GM12878 (cell line): ENCODE measurements around the gene MN1. TPM values are rescaled to one million over a fixed set of nuclear protein-coding genes. Genes with fewer than 3 reads are reported as not detected.

ENCODE experiments used
- ATAC-seq: fragments of 200-7000 bp; cut with Tn5 transposase; 3 replicates; pipeline ENCODE4 v1.9.1; 2020; ENCODE audit warnings: mild to moderate bottlenecking, moderate library complexity
- BruUV-seq: library from RNA; stranded (reverse); fragments of 400-500 nt; replicated peaks from 2 replicates; lab custom pipeline; 2021; lab: Mats Ljungman, UMichigan
- CTCF ChIA-PET: fragments of 300-600 bp; sonication (Branson Sonifier 250); formaldehyde crosslinking; extraction: SDS; loops from one replicate; lab custom pipeline; 2021; ENCODE audit warnings: inconsistent platforms; lab: Yijun Ruan, JAX
- POLR2A ChIA-PET: fragments of 350-600 bp; formaldehyde crosslinking; extraction: SDS; loops from one replicate; lab custom pipeline; 2021; ENCODE audit warnings: inconsistent platforms; lab: Charles Lee
- RAD21 ChIA-PET: fragments of 300-600 bp; sonication (Branson Sonifier 250); formaldehyde crosslinking; loops from one replicate; lab custom pipeline; 2023; ENCODE audit warnings: antibody characterized with exemption; ENCODE audit not compliant: unreplicated experiment; lab: Charles Lee
- SMC1A ChIA-PET: fragments of 300-600 bp; sonication (Branson Sonifier 250); formaldehyde crosslinking; loops from one replicate; lab custom pipeline; 2023; ENCODE audit not compliant: unreplicated experiment, uncharacterized antibody; lab: Charles Lee
- DNase-seq: peaks from one replicate; pipeline ENCODE4 v3.0.0-alpha.2; 2011; ENCODE audit warnings: low read depth, low spot score
- FAIRE-seq: peaks from 3 replicates; lab custom pipeline; 2011; peaks lifted over from hg19 to GRCh38; lab: Jason Lieb, UNC
- H2AFZ ChIP-seq: 2 replicates; pipeline ENCODE4 v1.6.0; 2011; ENCODE audit warnings: low read depth, low read length, control low read depth; ENCODE audit not compliant: control insufficient read depth
- H3K27ac ChIP-seq: 2 replicates; pipeline ENCODE4 v1.5.1; 2011; ENCODE audit warnings: control low read depth; ENCODE audit not compliant: control insufficient read depth, insufficient read depth
- H3K27me3 ChIP-seq, 2 experiments: replicated peaks in 1 of 2; 2 replicates each; pipeline versions ENCODE4 v1.6.0 to v1.6.1; 2011; ENCODE audit warnings: low read length in 1 of 2; ENCODE audit not compliant: control insufficient read depth in 2 of 2, insufficient read depth in 2 of 2
- H3K36me3 ChIP-seq, 2 experiments: 2 replicates each; pipeline ENCODE4 v1.5.1; 2011; ENCODE audit warnings: low read length in 1 of 2; ENCODE audit not compliant: control insufficient read depth in 2 of 2, insufficient read depth in 2 of 2
- H3K4me1 ChIP-seq: 2 replicates; pipeline ENCODE4 v1.6.1; 2011; ENCODE audit warnings: mild to moderate bottlenecking, low read length, moderate library complexity, mixed read lengths; ENCODE audit not compliant: control insufficient read depth, insufficient read depth
- H3K4me2 ChIP-seq: 2 replicates; pipeline ENCODE4 v1.6.0; 2011; ENCODE audit warnings: control low read depth; ENCODE audit not compliant: control insufficient read depth, insufficient read depth
- H3K4me3 ChIP-seq: fragments of 200-600 bp; sonication (generic); 2 replicates; pipeline ENCODE4 v1.5.1; 2016
- H3K79me2 ChIP-seq: 2 replicates; pipeline ENCODE4 v1.6.0; 2011; ENCODE audit warnings: low read length; ENCODE audit not compliant: control insufficient read depth, insufficient read depth
- H3K9ac ChIP-seq: 2 replicates; pipeline ENCODE4 v1.8.0; 2011; ENCODE audit warnings: low read length, control low read depth, mixed read lengths; ENCODE audit not compliant: control insufficient read depth, insufficient read depth
- H3K9me3 ChIP-seq: replicated peaks from 3 replicates; pipeline ENCODE4 v1.5.1; 2011; ENCODE audit warnings: mild to moderate bottlenecking, low read length; ENCODE audit not compliant: control insufficient read depth, insufficient read depth
- H4K20me1 ChIP-seq: 2 replicates; pipeline ENCODE4 v1.6.0; 2011; ENCODE audit not compliant: control insufficient read depth, insufficient read depth
- ELK1 ChIP-seq: IDR thresholded peaks from 2 replicates; pipeline ENCODE4 v1.6.1; 2012; ENCODE audit warnings: low read depth, low read length, improper control_type of control experiment
- FOXM1 ChIP-seq: IDR thresholded peaks from 2 replicates; pipeline ENCODE4 v1.6.1; 2012; ENCODE audit warnings: low read depth, mild to moderate bottlenecking, inconsistent platforms, low read length, moderate library complexity
- KLF5 ChIP-seq: fragments of 450-650 bp; IDR thresholded peaks from 2 replicates; pipeline ENCODE4 v1.6.1; 2014; ENCODE audit warnings: mild to moderate bottlenecking; ENCODE audit not compliant: partially characterized antibody
- MTA3 ChIP-seq: IDR thresholded peaks from 2 replicates; pipeline ENCODE4 v1.6.1; 2012; ENCODE audit warnings: low read length, inconsistent platforms, borderline replicate concordance
- NR2C1 ChIP-seq: fragments of 450-650 bp; IDR thresholded peaks from 2 replicates; pipeline ENCODE4 v1.6.1; 2017; ENCODE audit warnings: antibody characterized with exemption, mild to moderate bottlenecking, moderate library complexity
- RB1 ChIP-seq: fragments of 450-650 bp; formaldehyde crosslinking; IDR thresholded peaks from 2 replicates; pipeline ENCODE4 v1.6.1; 2017; ENCODE audit warnings: mild to moderate bottlenecking, borderline replicate concordance
- RCOR1 ChIP-seq: conservative IDR thresholded peaks from 2 replicates; pipeline ENCODE4 v1.6.1; 2012; ENCODE audit warnings: low read depth, low read length, improper control_type of control experiment
- YBX1 ChIP-seq: fragments of 450-650 bp; IDR thresholded peaks from 2 replicates; pipeline ENCODE4 v1.6.1; 2016; ENCODE audit warnings: antibody characterized with exemption
- ZBTB11 ChIP-seq: fragments of 450-650 bp; formaldehyde crosslinking; IDR thresholded peaks from 2 replicates; pipeline ENCODE4 v1.5.0; 2022; ENCODE audit warnings: mild to moderate bottlenecking, missing genetic modification characterization
- WGBS: methylation state at CpG from one replicate; pipeline ENCODE4 v1.1.6; 2016; ENCODE audit warnings: low lambda C conversion rate; ENCODE audit not compliant: insufficient replicate concordance, insufficient coverage; ENCODE audit errors: missing lambda C conversion rate; 5-methylcytosine and 5-hydroxymethylcytosine counted together
- in situ Hi-C: fragments of 300-500 bp; cut with MboI; formaldehyde crosslinking; loops from 9 replicates; pipeline ENCODE4 v1.14.3; 2018; ENCODE audit warnings: mixed read lengths
- intact Hi-C: fragments of 100-400 bp; cut with micrococcal nuclease; formaldehyde crosslinking; loops from one replicate; pipeline ENCODE4 v1.14.2; 2022; ENCODE audit not compliant: unreplicated experiment
- polyA plus RNA-seq, 11 experiments: library from polyadenylated mRNA; depleted of rRNA in 4 of 11; unstranded in 6 of 11; stranded (reverse) in 5 of 11; fragments of >200 nt; fragmentation: Nextera tagmentation in 4 of 11; fragmentation: Illumina TruSeq in 1 of 11; extraction: Ambion mirVana in 4 of 11; extraction: Trizol in 1 of 11; gene quantifications; 1 replicate in 1 of 11; 2 replicates in 10 of 11; pipeline versions ENCODE4 v1.2.1 to v1.2.3, GENCODE V29; 2011 to 2016; ENCODE audit warnings: inconsistent platforms in 2 of 11, missing spikeins in 2 of 11, low read depth in 1 of 11
- total RNA-seq, 4 experiments: library from RNA; depleted of rRNA in 3 of 4; stranded (reverse); fragments of >200 nt in 3 of 4; fragmentation: Illumina TruSeq in 1 of 4; extraction: Trizol in 1 of 4; gene quantifications; 2 replicates each; pipeline versions ENCODE4 v1.2.1 to v1.2.3, GENCODE V29; 2013 to 2021

Gene MN1
- total and polyA plus RNA-seq, 10 of the 15 experiments (the other 5 are each of a cell fraction or from before 2014, with no cell fraction given): under 0.01 to 0.24 (median 0.03) TPM; not detected in 3

DNA sequence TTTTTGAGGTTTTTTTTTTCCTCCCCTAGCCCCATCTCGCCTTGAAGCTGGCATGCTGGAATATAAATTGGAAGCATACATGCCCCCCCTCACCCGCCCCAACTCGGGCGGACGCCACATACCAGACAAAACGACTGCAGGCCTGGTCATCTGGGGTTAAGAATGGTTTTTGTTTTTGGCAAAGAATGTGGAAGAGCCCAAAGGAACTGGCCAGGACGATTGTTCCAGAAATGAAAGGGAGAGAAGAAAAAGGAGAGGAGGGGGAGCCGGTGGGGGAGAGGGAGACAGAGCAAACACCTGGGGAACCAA, 25.0 kb downstream of the MN1 start:
- intact Hi-C loops (no loop called here), in situ Hi-C loops (no loop called here)
- Histone ChIP-seq H3K9ac (no peak overlapping the region), H3K4me1 (no peaks in the 10 kb centered on the region), H3K36me3 (no peaks in the 10 kb centered on the region)
- WGBS: 25% methylated on average over 8 of the region's 8 CpGs
- SMC1A ChIA-PET: no interaction called here
- no peak for TF ChIP-seq RB1
- TF ChIP-seq MTA3: no peak
- TF ChIP-seq KLF5: no peak
- no peak for TF ChIP-seq ZBTB11
- TF ChIP-seq ELK1: no peak
- TF ChIP-seq NR2C1: no peak
- TF ChIP-seq FOXM1: no peak
- TF ChIP-seq RCOR1: no peak
- no peak for TF ChIP-seq YBX1
- TF ChIP-seq, all 136 proteins: peak for 0
- Histone ChIP-seq H3K4me3 (no peak overlapping the region), H3K4me2 (no peak overlapping the region), H2AFZ (no peak overlapping the region), H3K79me2 (no peaks in the 10 kb centered on the region), H3K27me3 (no peaks in the 10 kb centered on the region; a peak in 3 of 4 replicates), H3K27ac (no peak overlapping the region), H3K9me3 (no peaks in the 10 kb centered on the region), H4K20me1 (no peaks in the 10 kb centered on the region)
- no peak for ATAC-seq
- CTCF ChIA-PET: no interaction called here
- no TSS peak for BruUV-seq
- RAD21 ChIA-PET: no interaction called here
- FAIRE-seq: no peak
- no peak for DNase-seq
- POLR2A ChIA-PET: no interaction called here
